K562 (cell line): Measurements from ENCODE around the gene HAP1. TPM values are rescaled to one million over a fixed set of nuclear protein-coding genes. Genes with fewer than 3 reads are reported as not detected.

Experiments used
- ATAC-seq: fragments of 200-7000 bp; cut with Tn5 transposase; 3 replicates; pipeline ENCODE4 v1.9.1; 2020; ENCODE audit warnings: moderate library complexity
- BruUV-seq: library from RNA; stranded (reverse); fragments of 400-500 nt; replicated peaks from 2 replicates; lab custom pipeline; 2021; lab: Mats Ljungman, UMichigan
- CTCF ChIA-PET: fragments of 300-600 bp; formaldehyde crosslinking; extraction: SDS; loops from one replicate; lab custom pipeline; 2021; ENCODE audit warnings: low intra/inter-chr PET ratio; lab: Yijun Ruan, JAX
- POLR2A ChIA-PET: fragments of 300-600, 350-650 bp; sonication (Branson Sonifier 250); formaldehyde crosslinking; extraction: SDS; loops from one replicate; lab custom pipeline; 2021; ENCODE audit warnings: antibody characterized with exemption, inconsistent platforms; lab: Yijun Ruan, JAX
- DNase-seq, 4 experiments: peaks; one replicate each; pipeline versions ENCODE4 v3.0.0 to v3.0.0-alpha.2; 2011 to 2018; ENCODE audit warnings: low spot score in 3 of 4, mixed read lengths in 3 of 4; ENCODE audit errors: extremely low read depth in 1 of 4
- FAIRE-seq: peaks from 2 replicates; lab custom pipeline; 2011; peaks lifted over from hg19 to GRCh38; lab: Jason Lieb, UNC
- H2AFZ ChIP-seq: 2 replicates; pipeline ENCODE4 v1.6.0; 2011; ENCODE audit warnings: low read depth, low read length, control low read depth, inconsistent platforms
- H3K27ac ChIP-seq: fragments of 200-600 bp; 3 replicates; pipeline ENCODE4 v1.8.0; 2011; ENCODE audit warnings: low read depth, mild to moderate bottlenecking, control low read depth, inconsistent platforms, low read length, moderate library complexity, mixed read lengths; ENCODE audit errors: extremely low read depth
- H3K27me3 ChIP-seq, 2 experiments: fragments of 300-600 bp in 1 of 2; 2 replicates in 1 of 2; 3 replicates in 1 of 2; pipeline versions ENCODE4 v1.6.0 to v1.8.0; 2011; ENCODE audit warnings: inconsistent platforms in 2 of 2, low read length in 2 of 2, mild to moderate bottlenecking in 1 of 2, mixed read lengths in 1 of 2, moderate library complexity in 1 of 2; ENCODE audit not compliant: control insufficient read depth in 2 of 2, insufficient read depth in 2 of 2
- H3K36me3 ChIP-seq: fragments of 300-600 bp; 3 replicates; pipeline ENCODE4 v1.8.0; 2011; ENCODE audit warnings: mild to moderate bottlenecking, low read length, inconsistent platforms; ENCODE audit not compliant: control insufficient read depth, insufficient read depth
- H3K4me1 ChIP-seq, 2 experiments: fragments of 200-600 bp in 1 of 2; replicated peaks in 1 of 2; 2 replicates in 1 of 2; 3 replicates in 1 of 2; pipeline versions ENCODE4 v1.5.1 to v1.8.0; 2011; ENCODE audit warnings: inconsistent platforms in 2 of 2, low read length in 2 of 2, mild to moderate bottlenecking in 1 of 2, mixed read lengths in 1 of 2, moderate library complexity in 1 of 2; ENCODE audit not compliant: control insufficient read depth in 2 of 2, insufficient read depth in 2 of 2
- H3K4me2 ChIP-seq: 2 replicates; pipeline ENCODE4 v1.6.1; 2011; ENCODE audit warnings: low read length, control low read depth, inconsistent platforms, mixed read lengths; ENCODE audit not compliant: insufficient read depth
- H3K4me3 ChIP-seq: fragments of 200-600 bp; sonication (generic), shearing (Covaris generic); 2 replicates; pipeline ENCODE4 v1.5.1; 2016; ENCODE audit warnings: control low read depth, inconsistent platforms
- H3K79me2 ChIP-seq: fragments of 200-600 bp; 3 replicates; pipeline ENCODE4 v1.8.0; 2011; ENCODE audit warnings: low read length, inconsistent platforms; ENCODE audit not compliant: control insufficient read depth, insufficient read depth
- H3K9ac ChIP-seq, 2 experiments: 2 replicates each; pipeline versions ENCODE4 v1.6.0 to v1.6.1; 2011; ENCODE audit warnings: low read depth in 2 of 2, low read length in 2 of 2, control low read depth in 1 of 2, inconsistent platforms in 1 of 2, mild to moderate bottlenecking in 1 of 2, mixed read lengths in 1 of 2; ENCODE audit not compliant: insufficient read depth in 1 of 2
- H3K9me1 ChIP-seq: one replicate; pipeline ENCODE4 v1.6.0; 2011; ENCODE audit warnings: inconsistent platforms, mild to moderate bottlenecking, low read length, moderate library complexity; ENCODE audit not compliant: control insufficient read depth, insufficient read depth
- H3K9me3 ChIP-seq: replicated peaks from 2 replicates; pipeline ENCODE4 v1.5.1; 2011; ENCODE audit warnings: low read depth, low read length, inconsistent platforms; ENCODE audit not compliant: control insufficient read depth, insufficient read depth
- H4K20me1 ChIP-seq: replicated peaks from 2 replicates; pipeline ENCODE4 v1.6.1; 2011; ENCODE audit warnings: low read length, inconsistent platforms, mixed read lengths; ENCODE audit not compliant: control insufficient read depth, insufficient read depth
- CEBPZ ChIP-seq: fragments of 150-350 bp; IDR thresholded peaks from 2 replicates; pipeline ENCODE4 v1.6.1; 2014; ENCODE audit warnings: low read depth, mild to moderate bottlenecking, low read length, borderline replicate concordance
- CREM ChIP-seq: IDR thresholded peaks from 2 replicates; pipeline ENCODE4 v1.6.1; 2014; ENCODE audit warnings: antibody characterized with exemption, low read depth
- CSDE1 ChIP-seq, 2 experiments: fragments of 450-650 bp; IDR thresholded peaks; 2 replicates each; pipeline ENCODE4 v1.6.1; 2016; ENCODE audit warnings: mild to moderate bottlenecking in 1 of 2
- EZH2 ChIP-seq: IDR thresholded peaks from 2 replicates; pipeline ENCODE4 v1.6.1; 2012; ENCODE audit warnings: low read depth, mild to moderate bottlenecking, inconsistent platforms, low read length, borderline replicate concordance
- GABPB2 ChIP-seq: fragments of 250-450 bp; sonication (Bioruptor Pico); conservative IDR thresholded peaks from 2 replicates; pipeline ENCODE4 v1.5.1; 2021; ENCODE audit warnings: mild to moderate bottlenecking
- NFE2L1 ChIP-seq: fragments of 450-650 bp; IDR thresholded peaks from 2 replicates; pipeline ENCODE4 v1.6.1; 2016; ENCODE audit warnings: missing genetic modification characterization, low read depth, mild to moderate bottlenecking, missing compliant biosample characterization, moderate library complexity, borderline replicate concordance
- POLR2G ChIP-seq: fragments of 200-400 bp; formaldehyde crosslinking; IDR thresholded peaks from 2 replicates; pipeline ENCODE4 v1.6.1; 2017; ENCODE audit warnings: low read depth, mild to moderate bottlenecking, antibody characterized with exemption, low read length, moderate library complexity
- SMC3 ChIP-seq: conservative IDR thresholded peaks from 2 replicates; pipeline ENCODE4 v1.6.1; 2011; ENCODE audit warnings: low read depth, low read length, improper control_type of control experiment; ENCODE audit not compliant: insufficient read depth
- ZBTB17 ChIP-seq: fragments of 450-650 bp; formaldehyde crosslinking; IDR thresholded peaks from 2 replicates; pipeline ENCODE4 v1.4.0; 2020; ENCODE audit warnings: mild to moderate bottlenecking
- ZNF324 ChIP-seq: fragments of 250-450 bp; sonication (Bioruptor Pico); IDR thresholded peaks from 2 replicates; pipeline ENCODE4 v1.4.0; 2020; ENCODE audit warnings: mild to moderate bottlenecking
- ZNF592 ChIP-seq: fragments of 450-650 bp; IDR thresholded peaks from 2 replicates; pipeline ENCODE4 v1.6.1; 2017; ENCODE audit warnings: antibody characterized with exemption, mild to moderate bottlenecking
- WGBS: fragments of 100-300 bp; shearing (Covaris generic); methylation state at CpG from one replicate; pipeline ENCODE4 v1.1.6; 2016; ENCODE audit warnings: low coverage, mixed read lengths; ENCODE audit not compliant: insufficient coverage; ENCODE audit errors: missing lambda C conversion rate; 5-methylcytosine and 5-hydroxymethylcytosine counted together
- in situ Hi-C: fragments of 300-500 bp; cut with MboI; formaldehyde crosslinking; loops from 4 replicates; pipeline ENCODE4 v1.15.0; 2018; ENCODE audit warnings: inconsistent platforms, mixed read lengths
- intact Hi-C: fragments of 100-400 bp; cut with micrococcal nuclease; formaldehyde crosslinking; loops from 2 replicates; pipeline ENCODE4 v1.14.2; 2022
- polyA plus RNA-seq, 8 experiments: library from polyadenylated mRNA; depleted of rRNA in 4 of 8; stranded (reverse) in 5 of 8; unstranded in 3 of 8; fragments of >200 nt; fragmentation: Nextera tagmentation in 2 of 8; fragmentation: Illumina TruSeq in 1 of 8; extraction: Ambion mirVana in 2 of 8; extraction: Trizol in 1 of 8; gene quantifications; 2 replicates each; pipeline versions ENCODE4 v1.2.1 to v1.2.3, GENCODE V29; 2011 to 2014; ENCODE audit warnings: inconsistent platforms in 1 of 8, missing spikeins in 1 of 8
- total RNA-seq, 7 experiments: library from RNA; depleted of rRNA in 6 of 7; stranded (reverse); fragments of >200 nt in 6 of 7; fragmentation: Illumina TruSeq in 2 of 7; extraction: Trizol in 2 of 7; gene quantifications; 2 replicates each; pipeline versions ENCODE4 v1.2.1 to v1.2.3, GENCODE V29; 2011 to 2021; ENCODE audit warnings: low replicate concordance in 1 of 7
- TF ChIP-seq, protein P1 (sequence below): fragments of 200-800 bp; sonication (Bioruptor generic); IDR thresholded peaks from 2 replicates; pipeline ENCODE4 v1.6.1; 2017; ENCODE audit warnings: missing genetic modification characterization, missing compliant biosample characterization

HAP1 gene
- total and polyA plus RNA-seq, 9 of the 15 experiments (the other 6 are each of a cell fraction or from before 2014, with no cell fraction given): under 0.01 to 0.09 (median 0.04) TPM; not detected in 6

- in situ Hi-C loops: no loop called here
- H2AFZ ChIP-seq: no peak overlapping the region
- POLR2A ChIA-PET: interaction anchor here (0.6 to 1.7 kb wide), 3 partner anchors 10 to 78 kb away, joined by 3 to 5 read pairs (median 3); no protein-coding TSS in a partner anchor
- H3K9me3 ChIP-seq: no peaks in the 10 kb centered on the region
- peaks cover 30% of the 10 kb centered on the region for H3K79me2 ChIP-seq
- no peaks in the 10 kb centered on the region for H3K27me3 ChIP-seq
- H3K9ac ChIP-seq: 0 out of 4 replicates have a peak overlapping the region, but pooled peaks of 1 of the 2 experiments have one; percentile 19
- ATAC-seq (no peak), FAIRE-seq (no peak), DNase-seq (peak in 2 of 4 experiments; percentile 25)
- peaks cover 0 to 25% of the 10 kb centered on the region in 2 experiments; a peak in 2 of 5 replicates for H3K4me1 ChIP-seq
- no peak overlapping the region for H3K4me3 ChIP-seq
- peaks cover 3% of the 10 kb centered on the region for H3K9me1 ChIP-seq
- H3K4me2 ChIP-seq: no peak overlapping the region
- H3K27ac ChIP-seq: no peak overlapping the region
- 88% methylated on average over 16 of the region's 17 CpGs for WGBS
- peaks cover 83% of the 10 kb centered on the region for H3K36me3 ChIP-seq
- BruUV-seq: no TSS peak
- peaks cover 10% of the 10 kb centered on the region; the same call in 1 of the 2 replicates for H4K20me1 ChIP-seq
- intact Hi-C loops: no loop called here
- CTCF ChIA-PET: no interaction called here
- TF ChIP-seq NFE2L1 (tag): no peak
- TF ChIP-seq POLR2G: 0 out of 2 replicates have a peak, but pooled peaks have one; percentile 16
- no peak for TF ChIP-seq ZBTB17 (CRISPR knock-in tag)
- no peak for TF ChIP-seq EZH2
- no peak for TF ChIP-seq CREM
- TF ChIP-seq, protein P1, sequence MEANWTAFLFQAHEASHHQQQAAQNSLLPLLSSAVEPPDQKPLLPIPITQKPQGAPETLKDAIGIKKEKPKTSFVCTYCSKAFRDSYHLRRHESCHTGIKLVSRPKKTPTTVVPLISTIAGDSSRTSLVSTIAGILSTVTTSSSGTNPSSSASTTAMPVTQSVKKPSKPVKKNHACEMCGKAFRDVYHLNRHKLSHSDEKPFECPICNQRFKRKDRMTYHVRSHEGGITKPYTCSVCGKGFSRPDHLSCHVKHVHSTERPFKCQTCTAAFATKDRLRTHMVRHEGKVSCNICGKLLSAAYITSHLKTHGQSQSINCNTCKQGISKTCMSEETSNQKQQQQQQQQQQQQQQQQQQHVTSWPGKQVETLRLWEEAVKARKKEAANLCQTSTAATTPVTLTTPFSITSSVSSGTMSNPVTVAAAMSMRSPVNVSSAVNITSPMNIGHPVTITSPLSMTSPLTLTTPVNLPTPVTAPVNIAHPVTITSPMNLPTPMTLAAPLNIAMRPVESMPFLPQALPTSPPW (CRISPR knock-in tag): no peak
- TF ChIP-seq GABPB2 (CRISPR knock-in tag): no peak
- no peak for TF ChIP-seq SMC3
- no peak for TF ChIP-seq CEBPZ
- TF ChIP-seq ZNF324 (CRISPR knock-in tag): no peak
- TF ChIP-seq CSDE1 (IDR thresholded peaks at IDR 0.05): no peak
- TF ChIP-seq ZNF592: no peak
Observed at GRCh38 chr17:41771389-41772206, 37.2 kb upstream of the HAP1 start.
